Gastroesophageal sphincter (tissue), 4 donors: Measurements from ENCODE around the gene CFDP1. TPM values are rescaled to one million over a fixed set of nuclear protein-coding genes. Genes with fewer than 3 reads are reported as not detected.
A peak's percentile ranks its signal among the peaks of the same experiment; 100 is the strongest.

Experiments
- ATAC-seq: fragments of 150-250 bp; one replicate; pipeline ENCODE4 v1.9.1; 2016; ENCODE audit warnings: mild to moderate bottlenecking, moderate library complexity
- H3K27ac ChIP-seq, 4 donors: fragments of 200-600 bp; sonication (generic) in 3 of 4; 1 replicate in 3 of 4; 2 replicates in 1 of 4; pipeline ENCODE4 v1.5.1; 2016 to 2019
- H3K27me3 ChIP-seq: fragments of 200-600 bp; sonication (generic); one replicate; pipeline ENCODE4 v1.5.1; 2019
- H3K36me3 ChIP-seq, 2 donors: fragments of 200-600 bp; sonication (generic); one replicate each; pipeline ENCODE4 v1.5.1; 2019; ENCODE audit warnings: control low read depth in 1 of 2
- H3K4me1 ChIP-seq, 3 donors: fragments of 200-600 bp; sonication (generic); 1 replicate in 2 of 3; 2 replicates in 1 of 3; pipeline ENCODE4 v1.5.1; 2016 to 2019; ENCODE audit warnings: control low read depth in 2 of 3
- H3K4me3 ChIP-seq, 2 donors: fragments of 200-600 bp; sonication (generic); one replicate each; pipeline ENCODE4 v1.5.1; 2019; ENCODE audit warnings: mild to moderate bottlenecking in 1 of 2, moderate library complexity in 1 of 2
- H3K9me3 ChIP-seq, 3 donors: fragments of 200-600 bp; sonication (generic); one replicate each; pipeline ENCODE4 v1.5.1; 2017 to 2019; ENCODE audit warnings: control low read depth in 2 of 3
- CTCF ChIP-seq, 4 experiments: fragments of 200-600 bp in 2 of 4; fragments of 450-650 bp in 2 of 4; sonication (generic) in 1 of 4; IDR thresholded peaks; one replicate each; pipeline ENCODE4 v1.5.1; 2017 to 2019; ENCODE audit warnings: antibody characterized with exemption in 4 of 4, mild to moderate bottlenecking in 2 of 4, moderate library complexity in 2 of 4
- EP300 ChIP-seq: sonication (generic); formaldehyde crosslinking; IDR thresholded peaks from one replicate; pipeline ENCODE4 v1.6.1; 2017; ENCODE audit warnings: antibody characterized with exemption, mild to moderate bottlenecking
- POLR2A ChIP-seq, 2 donors: fragments of 450-650 bp; IDR thresholded peaks; one replicate each; pipeline ENCODE4 v1.6.1; 2017; ENCODE audit warnings: antibody characterized with exemption in 2 of 2, mild to moderate bottlenecking in 2 of 2, moderate library complexity in 1 of 2
- POLR2AphosphoS5 ChIP-seq: sonication (generic); formaldehyde crosslinking; IDR thresholded peaks from one replicate; pipeline ENCODE4 v1.6.1; 2017; ENCODE audit warnings: antibody characterized with exemption
- WGBS, 2 donors: methylation state at CpG; one replicate each; pipeline ENCODE4 v1.1.5; 2018; ENCODE audit warnings: low coverage in 1 of 2; 5-methylcytosine and 5-hydroxymethylcytosine counted together
- total RNA-seq, 4 donors: library from RNA; depleted of rRNA; stranded (reverse); fragments of >200 nt; gene quantifications; one replicate each; pipeline ENCODE4 v1.1.0, GENCODE V29; 2016

Gene CFDP1
- total RNA-seq, 4 donors from 2014 or later = 45.1 to 70.0 (median 50.0) TPM

GRCh38 chr16:75305364-75306098 is 127.8 kb downstream of the CFDP1 start:
- no peaks in the 10 kb centered on the region for H3K27me3 ChIP-seq
- TF ChIP-seq EP300 = no peak
- peak; percentile 91 for TF ChIP-seq POLR2AphosphoS5
- peak overlapping the region; percentile 76 to 83 (median 80) for H3K27ac ChIP-seq
- ATAC-seq = peak; percentile 84
- peaks cover 0 to 43% of the 10 kb centered on the region in 2 donors for H3K36me3 ChIP-seq
- 21 to 25% methylated on average over 8 of the region's 8 CpGs for WGBS, 2 donors
- no peak overlapping the region for H3K4me3 ChIP-seq
- H3K9me3 ChIP-seq = no peaks in the 10 kb centered on the region
- H3K4me1 ChIP-seq = peaks cover 11 to 31% (median 17%) of the 10 kb centered on the region in 3 donors

DNA sequence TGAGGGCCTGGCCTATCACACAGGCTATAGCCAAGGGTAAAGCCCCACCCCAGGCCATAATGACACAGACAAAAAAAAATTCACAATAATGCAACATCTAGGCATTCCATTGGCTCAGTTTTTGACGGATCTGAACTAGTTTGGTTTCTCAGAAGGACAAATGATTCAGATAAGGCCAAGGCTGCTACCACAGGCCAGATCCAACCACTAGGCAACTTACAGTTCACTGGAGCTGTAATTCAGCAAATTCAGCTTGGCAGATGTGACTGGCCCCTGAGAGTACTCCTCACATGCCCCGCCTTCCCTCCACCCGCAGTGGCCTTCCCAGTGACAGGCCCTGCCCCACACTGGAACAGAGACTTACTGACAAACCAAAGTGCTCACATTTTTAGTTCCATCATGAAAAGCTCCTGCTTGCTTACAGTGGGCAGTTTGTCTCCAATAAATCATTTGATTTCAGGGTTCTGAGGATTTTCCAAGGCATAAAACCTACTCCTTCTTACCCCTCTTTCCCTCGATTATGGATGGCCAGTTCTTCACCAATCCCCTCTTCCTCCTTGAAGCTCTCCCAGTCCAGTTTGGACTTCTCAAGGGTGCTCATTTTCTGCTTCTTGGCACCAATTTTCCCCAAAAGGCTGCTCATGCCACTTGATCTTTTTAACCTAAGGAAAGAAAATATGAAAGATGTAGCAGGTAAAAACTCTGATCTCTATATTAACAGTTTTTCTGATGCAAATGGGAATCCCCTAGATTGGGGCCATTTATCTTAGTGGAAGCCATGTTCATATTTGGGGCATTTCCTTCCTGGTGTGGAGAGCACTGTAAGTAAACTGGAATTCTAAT is 128.6 kb downstream of the CFDP1 start:
- no peaks in the 10 kb centered on the region for H3K27me3 ChIP-seq
- 46 to 59% methylated on average over 4 of the region's 4 CpGs for WGBS, 2 donors

DNA sequence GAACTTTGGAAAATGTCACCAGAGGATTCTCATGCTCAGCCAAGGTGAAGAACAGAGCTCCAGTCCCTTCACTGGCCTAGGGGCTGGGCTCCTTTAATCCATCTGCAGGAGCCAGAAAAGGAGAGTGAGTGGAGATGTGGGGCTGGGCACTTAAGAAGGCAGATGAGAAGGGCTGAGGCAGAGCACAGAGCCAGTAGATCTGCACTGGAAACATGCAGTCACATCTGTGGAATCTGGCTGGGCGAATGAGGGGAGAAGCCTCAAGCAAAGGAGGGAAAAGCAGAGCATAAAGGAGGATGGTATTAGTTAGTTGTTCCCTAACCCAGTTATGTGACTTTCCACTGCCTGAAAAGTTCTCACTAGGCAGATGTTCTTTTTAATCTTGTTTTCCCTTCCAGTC is 131.5 kb downstream of the CFDP1 start:
- WGBS, 2 donors = 56 to 60% methylated on average over 1 of the region's 1 CpG
- Histone ChIP-seq H3K9me3 (no peaks in the 10 kb centered on the region), H3K27ac (no peak overlapping the region), H3K4me3 (no peak overlapping the region), H3K4me1 (peaks cover 11 to 28% (median 17%) of the 10 kb centered on the region in 3 donors), H3K27me3 (no peaks in the 10 kb centered on the region), H3K36me3 (peaks cover 0 to 65% of the 10 kb centered on the region in 2 donors)
- TF ChIP-seq POLR2A (IDR thresholded peaks at IDR 0.05) = no peak
- TF ChIP-seq POLR2AphosphoS5 = no peak
- TF ChIP-seq CTCF (IDR thresholded peaks at IDR 0.05) = no peak
- no peak for TF ChIP-seq EP300
- ATAC-seq = no peak

More for the DNA sequence above, 128.6 kb downstream of the CFDP1 start:
- H3K4me1 ChIP-seq = peaks cover 11 to 29% (median 17%) of the 10 kb centered on the region in 3 donors
- peak overlapping the region; percentile 76 to 83 (median 80) for H3K27ac ChIP-seq
- H3K36me3 ChIP-seq = peaks cover 0 to 51% of the 10 kb centered on the region in 2 donors
- no peaks in the 10 kb centered on the region for H3K9me3 ChIP-seq
- no peak for TF ChIP-seq POLR2A (IDR thresholded peaks at IDR 0.05)
- no peak for TF ChIP-seq POLR2AphosphoS5
- TF ChIP-seq CTCF (IDR thresholded peaks at IDR 0.05) = no peak
- no peak for TF ChIP-seq EP300
- ATAC-seq = peak; percentile 18
- H3K4me3 ChIP-seq = no peak overlapping the region

DNA sequence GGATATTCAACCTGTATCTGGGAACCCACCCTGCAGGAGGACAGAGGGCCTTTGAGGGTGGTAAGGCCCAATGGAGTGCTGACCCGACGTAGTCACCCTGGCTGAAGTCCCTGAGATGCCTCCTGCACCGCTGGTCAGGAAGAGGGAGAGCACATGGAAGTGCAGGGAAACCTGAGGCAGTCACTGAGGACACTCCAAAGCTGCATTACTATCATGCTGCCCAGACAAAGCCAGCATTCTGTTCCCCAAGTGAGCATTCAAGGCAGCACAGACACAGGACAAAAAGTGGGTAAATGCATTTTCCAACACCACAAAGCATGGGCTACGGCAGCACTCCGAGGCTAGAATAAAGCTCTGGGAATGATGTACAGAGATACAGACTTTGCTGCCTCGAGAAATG is 135.0 kb downstream of the CFDP1 start:
- Histone ChIP-seq H3K27me3 (no peaks in the 10 kb centered on the region), H3K36me3 (peaks cover 0 to 66% of the 10 kb centered on the region in 2 donors), H3K4me3 (no peak overlapping the region), H3K27ac (no peak overlapping the region), H3K9me3 (no peaks in the 10 kb centered on the region), H3K4me1 (peaks cover 0 to 11% (median 0%) of the 10 kb centered on the region in 3 donors)
- TF ChIP-seq POLR2AphosphoS5 (no peak), CTCF (IDR thresholded peaks at IDR 0.05) (no peak), EP300 (no peak), POLR2A (IDR thresholded peaks at IDR 0.05) (no peak)
- ATAC-seq = no peak
- 85 to 92% methylated on average over 3 to 6 of the region's 6 CpGs for WGBS, 2 donors

- Histone ChIP-seq H3K9me3 (no peaks in the 10 kb centered on the region), H3K27me3 (no peaks in the 10 kb centered on the region), H3K27ac (no peak overlapping the region), H3K36me3 (peaks cover 0 to 67% of the 10 kb centered on the region in 2 donors), H3K4me1 (peaks cover 0 to 16% (median 0%) of the 10 kb centered on the region in 3 donors), H3K4me3 (no peak overlapping the region)
- TF ChIP-seq POLR2A (IDR thresholded peaks at IDR 0.05) = no peak
- TF ChIP-seq CTCF (IDR thresholded peaks at IDR 0.05) = no peak
- TF ChIP-seq EP300 = no peak
- TF ChIP-seq POLR2AphosphoS5 = no peak
- no peak for ATAC-seq
- WGBS, 2 donors = 0 to 17% methylated on average over 1 of the region's 1 CpG
Observed at GRCh38 chr16:75296606-75297005, 136.7 kb downstream of the CFDP1 start.
